HepG2 (cell line): ENCODE measurements around the gene TNFRSF6B. TPM values are rescaled to one million over a fixed set of nuclear protein-coding genes. Genes with fewer than 3 reads are reported as not detected.

Experiments used
- ARNTL ChIP-seq: sonication (generic); formaldehyde crosslinking; IDR thresholded peaks from 2 replicates; pipeline ENCODE4 v1.4.0; 2020; ENCODE audit warnings: mild to moderate bottlenecking, missing genetic modification reagents
- ATF6 ChIP-seq: sonication (generic); formaldehyde crosslinking; conservative IDR thresholded peaks from 2 replicates; pipeline ENCODE4 v1.4.0; 2020; ENCODE audit warnings: missing genetic modification reagents
- BRD4 ChIP-seq: sonication (generic); formaldehyde crosslinking; IDR thresholded peaks from 2 replicates; pipeline ENCODE4 v1.4.0; 2020; ENCODE audit warnings: missing genetic modification reagents
- CHCHD3 ChIP-seq: sonication (generic); formaldehyde crosslinking; IDR thresholded peaks from 2 replicates; pipeline ENCODE4 v1.8.0; 2022; ENCODE audit warnings: mild to moderate bottlenecking, missing genetic modification reagents, moderate library complexity
- DNMT1 ChIP-seq: sonication (generic); formaldehyde crosslinking; IDR thresholded peaks from 2 replicates; pipeline ENCODE4 v1.5.1; 2020; ENCODE audit warnings: mild to moderate bottlenecking, missing genetic modification reagents
- ESRRA ChIP-seq: sonication (generic); formaldehyde crosslinking; IDR thresholded peaks from 2 replicates; pipeline ENCODE4 v1.5.1; 2020; ENCODE audit warnings: mild to moderate bottlenecking, low read depth, missing genetic modification reagents
- GFI1 ChIP-seq: sonication (generic); formaldehyde crosslinking; IDR thresholded peaks from 2 replicates; pipeline ENCODE4 v1.5.0; 2020; ENCODE audit warnings: missing genetic modification reagents, mild to moderate bottlenecking, borderline replicate concordance
- GTF3A ChIP-seq: sonication (generic); formaldehyde crosslinking; conservative IDR thresholded peaks from 2 replicates; pipeline ENCODE4 v1.4.0; 2020; ENCODE audit warnings: mild to moderate bottlenecking, missing genetic modification reagents
- GZF1 ChIP-seq: sonication (generic); formaldehyde crosslinking; IDR thresholded peaks from 2 replicates; pipeline ENCODE4 v1.5.1; 2020; ENCODE audit warnings: mild to moderate bottlenecking, missing genetic modification reagents
- HDAC1 ChIP-seq: sonication (generic); formaldehyde crosslinking; IDR thresholded peaks from 2 replicates; pipeline ENCODE4 v1.5.1; 2020; ENCODE audit warnings: mild to moderate bottlenecking, missing genetic modification reagents
- PHF21A ChIP-seq: sonication (generic); formaldehyde crosslinking; IDR thresholded peaks from 2 replicates; pipeline ENCODE4 v1.5.0; 2020; ENCODE audit warnings: mild to moderate bottlenecking, missing genetic modification reagents
- PHF8 ChIP-seq: sonication (generic); formaldehyde crosslinking; IDR thresholded peaks from 2 replicates; pipeline ENCODE4 v1.5.0; 2020; ENCODE audit warnings: missing genetic modification reagents
- TCF12 ChIP-seq, 2 experiments: fragments of 450-650 bp in 1 of 2; sonication (generic) in 1 of 2; formaldehyde crosslinking in 1 of 2; IDR thresholded peaks; 2 replicates each; pipeline versions ENCODE4 v1.6.1 to v1.8.0; 2017 to 2022; ENCODE audit warnings: antibody characterized with exemption in 1 of 2, mild to moderate bottlenecking in 1 of 2, missing genetic modification reagents in 1 of 2, moderate library complexity in 1 of 2
- TEF ChIP-seq: sonication (generic); formaldehyde crosslinking; IDR thresholded peaks from 2 replicates; pipeline ENCODE4 v1.5.0; 2020; ENCODE audit warnings: missing genetic modification reagents
- ZBTB43 ChIP-seq: sonication (generic); formaldehyde crosslinking; conservative IDR thresholded peaks from 2 replicates; pipeline ENCODE4 v1.4.0; 2020; ENCODE audit warnings: missing genetic modification reagents
- ZFAT ChIP-seq: sonication (generic); formaldehyde crosslinking; conservative IDR thresholded peaks from 2 replicates; pipeline ENCODE4 v1.8.1; 2023; ENCODE audit warnings: missing genetic modification reagents, inconsistent platforms
- ZNF225 ChIP-seq: sonication (generic); formaldehyde crosslinking; IDR thresholded peaks from 2 replicates; pipeline ENCODE4 v1.4.0; 2020; ENCODE audit warnings: mild to moderate bottlenecking, missing genetic modification reagents
- ZNF382 ChIP-seq: sonication (generic); formaldehyde crosslinking; IDR thresholded peaks from 2 replicates; pipeline ENCODE4 v1.5.0; 2020; ENCODE audit warnings: missing genetic modification reagents, mild to moderate bottlenecking, borderline replicate concordance
- ZNF44 ChIP-seq: sonication (generic); formaldehyde crosslinking; IDR thresholded peaks from 2 replicates; pipeline ENCODE4 v1.5.1; 2020; ENCODE audit warnings: mild to moderate bottlenecking, missing genetic modification reagents
- ZNF512 ChIP-seq: sonication (generic); formaldehyde crosslinking; IDR thresholded peaks from 2 replicates; pipeline ENCODE4 v1.4.0; 2020; ENCODE audit warnings: mild to moderate bottlenecking, missing genetic modification reagents
- ZNF775 ChIP-seq: sonication (generic); formaldehyde crosslinking; IDR thresholded peaks from 2 replicates; pipeline ENCODE4 v1.4.0; 2020; ENCODE audit warnings: missing genetic modification reagents, mild to moderate bottlenecking, moderate library complexity, borderline replicate concordance
- ZNF792 ChIP-seq: IDR thresholded peaks from 2 replicates; pipeline ENCODE4 v1.6.1; 2016
- ZNF816 ChIP-seq: sonication (generic); formaldehyde crosslinking; IDR thresholded peaks from 2 replicates; pipeline ENCODE4 v1.8.0; 2022; ENCODE audit warnings: missing genetic modification reagents, mild to moderate bottlenecking, borderline replicate concordance
- ZNF879 ChIP-seq: sonication (generic); formaldehyde crosslinking; IDR thresholded peaks from 2 replicates; pipeline ENCODE4 v1.8.1; 2023; ENCODE audit warnings: missing genetic modification reagents
- polyA plus RNA-seq, 8 experiments: library from polyadenylated mRNA; depleted of rRNA in 3 of 8; stranded (reverse) in 7 of 8; unstranded in 1 of 8; fragments of >200 nt; fragmentation: Illumina TruSeq in 4 of 8; extraction: Trizol in 4 of 8; gene quantifications; 2 replicates each; pipeline versions ENCODE4 v1.2.1 to v1.2.3, GENCODE V29; 2011 to 2016; ENCODE audit warnings: low read depth in 4 of 8, missing spikeins in 1 of 8, mixed read lengths in 1 of 8; ENCODE audit not compliant: insufficient read depth in 1 of 8
- total RNA-seq, 5 experiments: library from RNA; depleted of rRNA; stranded (reverse); fragments of >200 nt; fragmentation: Illumina TruSeq; extraction: Trizol; gene quantifications; 2 replicates each; pipeline ENCODE4 v1.2.3, GENCODE V29; 2016; ENCODE audit warnings: low read depth in 1 of 5

TNFRSF6B gene
- total and polyA plus RNA-seq, 2 of the 13 experiments (the other 11 are each of a cell fraction or from before 2014, with no cell fraction given) = 0.24 TPM; not detected in 1

GRCh38 chr20:63739130-63740069 is 42.9 kb downstream of the TNFRSF6B start, which contains the start of gene SLC2A4RG (continued):
- TF ChIP-seq ZNF792 (CRISPR knock-in tag) = peak; percentile 85
- TF ChIP-seq ZNF382 (CRISPR knock-in tag) = no peak
- TF ChIP-seq ZFAT (CRISPR knock-in tag) = peak; percentile 58; the same call in 1 of the 2 replicates
- TF ChIP-seq ZNF775 = no peak
- peak; percentile 52; the same call in 1 of the 2 replicates for TF ChIP-seq ZNF879 (CRISPR knock-in tag)
- TF ChIP-seq DNMT1 (CRISPR knock-in tag) = no peak; the same call in 1 of the 2 replicates
- no peak; the same call in 1 of the 2 replicates for TF ChIP-seq ZNF44
- peak; percentile 83 for TF ChIP-seq ZBTB43 (CRISPR knock-in tag)
- TF ChIP-seq TEF (CRISPR knock-in tag) = peak; percentile 99
- TF ChIP-seq ZNF512 (CRISPR knock-in tag) = no peak
- TF ChIP-seq TCF12 (IDR thresholded peaks at IDR 0.05) = no peak
- peak; percentile 56; the same call in 1 of the 2 replicates for TF ChIP-seq TCF12 (CRISPR knock-in tag; IDR thresholded peaks at IDR 0.05)
- TF ChIP-seq GZF1 = 0 out of 2 replicates have a peak, but pooled peaks have one; percentile 65
- peak; percentile 96 for TF ChIP-seq ARNTL (CRISPR knock-in tag)
- TF ChIP-seq GTF3A = no peak
- peak; percentile 96 for TF ChIP-seq HDAC1 (CRISPR knock-in tag)
- TF ChIP-seq ZNF816 (CRISPR knock-in tag) = peak; percentile 90
- peak; percentile 88 for TF ChIP-seq PHF8 (CRISPR knock-in tag)
- no peak; the same call in 1 of the 2 replicates for TF ChIP-seq GFI1 (CRISPR knock-in tag)
- TF ChIP-seq CHCHD3 (CRISPR knock-in tag) = peak; percentile 64; the same call in 1 of the 2 replicates
- TF ChIP-seq PHF21A (CRISPR knock-in tag) = peak; percentile 95
- peak; percentile 65; the same call in 1 of the 2 replicates for TF ChIP-seq ESRRA
- TF ChIP-seq BRD4 (CRISPR knock-in tag) = peak; percentile 88
- peak; percentile 35; the same call in 1 of the 2 replicates for TF ChIP-seq ATF6 (CRISPR knock-in tag)
- TF ChIP-seq ZNF225 (CRISPR knock-in tag) = peak; percentile 73
